ENCODE measurements around the gene MLLT1. TPM values are rescaled to one million over a fixed set of nuclear protein-coding genes. Genes with fewer than 3 reads are reported as not detected.

Gene MLLT1
- total and polyA plus RNA-seq, 9 donors = 11.1 to 116 (median 78.4) TPM

DNA sequence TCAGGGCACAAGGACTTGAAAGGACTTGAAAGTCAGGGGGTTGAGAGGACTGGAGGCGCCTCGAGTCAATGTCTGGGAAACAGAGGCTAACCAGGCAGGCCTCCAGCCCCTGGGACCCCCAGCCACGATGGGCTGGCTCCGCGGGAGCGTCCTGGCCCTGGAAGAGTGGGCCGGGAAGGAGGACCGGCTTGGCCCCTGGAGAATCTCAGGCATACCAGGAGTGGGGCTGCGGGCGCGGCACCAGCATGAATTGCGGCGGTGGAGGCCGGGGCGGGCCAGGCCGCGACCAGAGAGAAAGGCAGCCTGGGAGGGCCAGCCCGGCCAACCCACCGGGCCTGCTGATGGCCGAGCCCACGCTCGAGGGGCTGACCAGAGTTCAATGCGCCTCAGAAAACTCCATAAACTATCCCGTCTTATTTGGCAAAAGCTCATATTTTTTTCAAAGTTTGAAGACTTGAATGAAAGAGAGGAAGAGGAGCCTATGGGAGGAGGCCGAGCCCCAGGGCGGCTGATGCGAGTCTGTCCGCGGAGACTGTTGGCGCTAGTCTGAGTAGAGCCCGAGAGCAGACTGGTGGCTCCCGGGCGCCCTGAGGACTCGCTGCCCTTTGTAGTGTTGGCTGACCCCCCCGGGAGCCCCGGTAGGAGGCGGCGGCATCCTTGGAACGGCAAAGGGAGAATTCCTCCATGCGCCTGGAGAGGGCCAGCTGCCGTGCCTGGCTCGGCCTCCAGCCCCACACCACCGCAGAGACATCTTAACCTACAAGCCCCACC, 68.0 kb downstream of the MLLT1 start:
- TF ChIP-seq POLR2A (IDR thresholded peaks at IDR 0.05) (no peak), CTCF (IDR thresholded peaks at IDR 0.05) (no peak), EP300 (IDR thresholded peaks at IDR 0.05) (no peak)
- no peaks in the 10 kb centered on the region for H3K36me3 ChIP-seq
- intact Hi-C loops (cut with DNase I) = loop anchor here in 1 of 4 donors (10.0 kb wide), 1 partner anchor 533 kb away; no protein-coding TSS in a partner anchor
- peak in 3 of 5 donors; percentile 38 to 46 (median 41) for DNase-seq
- no peak overlapping the region for H3K4me3 ChIP-seq
- no peaks in the 10 kb centered on the region for H3K9me3 ChIP-seq
- H3K4me1 ChIP-seq (ENCODE audit: insufficient read depth) = peaks cover 3% of the 10 kb centered on the region
- no peaks in the 10 kb centered on the region for H3K27me3 ChIP-seq
- H3K27ac ChIP-seq = no peak overlapping the region
- 72 to 80% (median 77%) methylated on average over 43 of the region's 43 CpGs for WGBS, 3 donors

DNA sequence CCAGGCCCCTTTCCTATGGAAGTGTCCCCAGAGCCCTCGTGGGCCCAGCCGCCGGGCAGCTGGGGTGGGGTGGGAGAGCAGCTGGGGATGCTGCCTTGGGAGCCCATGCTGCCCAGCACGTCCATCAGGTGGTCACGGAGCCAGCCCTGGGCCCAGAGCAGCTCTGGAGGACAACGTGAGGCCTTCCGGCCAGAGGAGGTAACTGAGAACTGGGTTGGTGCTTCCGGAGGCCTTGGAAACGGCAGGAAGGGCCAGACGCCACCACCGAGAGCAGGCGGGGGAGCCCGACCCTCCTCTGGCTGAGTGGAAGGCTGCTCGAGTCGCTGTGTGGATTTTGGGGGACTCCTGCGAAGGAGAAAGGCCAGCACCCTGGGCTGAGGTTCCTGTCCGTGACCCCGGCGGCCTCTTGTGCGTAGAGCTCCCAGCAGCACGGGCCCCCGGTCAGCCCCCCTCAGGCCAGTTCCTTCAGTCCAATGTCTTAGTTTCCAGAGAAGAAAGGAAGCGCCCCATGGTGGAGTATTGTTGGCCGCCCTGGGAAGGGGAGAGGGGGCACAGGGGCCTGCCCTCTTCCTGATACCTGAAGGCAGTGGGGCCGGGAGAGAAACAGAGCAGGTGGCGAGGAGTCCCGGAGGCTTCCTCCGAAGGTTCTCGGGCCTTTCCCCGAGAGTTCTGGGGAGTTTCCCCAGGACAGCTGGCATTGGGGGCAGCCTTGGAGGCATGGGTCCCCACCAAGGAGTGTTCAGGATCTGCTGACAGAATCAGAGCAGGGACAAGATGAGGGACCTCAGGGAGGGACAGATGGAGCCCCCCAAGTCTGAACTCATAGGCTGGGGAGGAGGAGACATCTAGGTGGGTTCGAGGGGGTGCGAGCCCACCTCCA, 68.8 kb downstream of the MLLT1 start:
- Histone ChIP-seq H3K9me3 (no peaks in the 10 kb centered on the region), H3K4me1 (ENCODE audit: insufficient read depth) (no peaks in the 10 kb centered on the region), H3K27me3 (no peaks in the 10 kb centered on the region), H3K36me3 (no peaks in the 10 kb centered on the region), H3K4me3 (no peak overlapping the region), H3K27ac (no peak overlapping the region)
- 79 to 82% (median 79%) methylated on average over 32 of the region's 32 CpGs for WGBS, 3 donors
- TF ChIP-seq EP300 (IDR thresholded peaks at IDR 0.05) (no peak), POLR2A (IDR thresholded peaks at IDR 0.05) (no peak), CTCF (IDR thresholded peaks at IDR 0.05) (no peak)
- intact Hi-C loops (cut with DNase I) = loop anchor here in 1 of 4 donors (10.0 kb wide), 1 partner anchor 534 kb away; no protein-coding TSS in a partner anchor
- DNase-seq = peak in 1 of 5 donors; percentile 36

- 85 to 88% (median 85%) methylated on average over 7 of the region's 7 CpGs for WGBS, 3 donors
- H3K36me3 ChIP-seq = no peaks in the 10 kb centered on the region
- TF ChIP-seq CTCF (IDR thresholded peaks at IDR 0.05) = no peak
- TF ChIP-seq POLR2A (IDR thresholded peaks at IDR 0.05) = no peak
- TF ChIP-seq EP300 (IDR thresholded peaks at IDR 0.05) = no peak
- no peak overlapping the region for H3K4me3 ChIP-seq
- intact Hi-C loops (cut with DNase I) = loop anchor here in 1 of 4 donors (10.0 kb wide), 1 partner anchor 535 kb away; no protein-coding TSS in a partner anchor
- no peaks in the 10 kb centered on the region for H3K9me3 ChIP-seq
- H3K4me1 ChIP-seq (ENCODE audit: insufficient read depth) = no peaks in the 10 kb centered on the region
- H3K27me3 ChIP-seq = no peaks in the 10 kb centered on the region
- no peak overlapping the region for H3K27ac ChIP-seq
- peak in 2 of 5 donors; percentile 17 to 19 for DNase-seq
These were observed 69.7 kb downstream of the MLLT1 start for GRCh38 chr19:6210091-6210490.

- Histone ChIP-seq H3K27me3 (no peaks in the 10 kb centered on the region), H3K36me3 (no peaks in the 10 kb centered on the region), H3K27ac (no peak overlapping the region), H3K4me1 (ENCODE audit: insufficient read depth) (no peaks in the 10 kb centered on the region), H3K4me3 (no peak overlapping the region), H3K9me3 (no peaks in the 10 kb centered on the region)
- DNase-seq = no peak
- intact Hi-C loops (cut with DNase I) = loop anchor here in 1 of 4 donors (10.0 kb wide), 1 partner anchor 535 kb away; no protein-coding TSS in a partner anchor
- TF ChIP-seq CTCF (IDR thresholded peaks at IDR 0.05) (no peak), EP300 (IDR thresholded peaks at IDR 0.05) (no peak), POLR2A (IDR thresholded peaks at IDR 0.05) (no peak)
- 72 to 97% (median 73%) methylated on average over 4 of the region's 4 CpGs for WGBS, 3 donors
These were observed 70.1 kb downstream of the MLLT1 start for GRCh38 chr19:6209680-6210079.

Data from ovary (tissue), 9 donors.